CD4-positive, alpha-beta T cell treated with Interleukin-21 for 1 hour (primary cell): ENCODE results near the gene TNS4.

Experiments
- DNase-seq: peaks from one replicate; pipeline ENCODE4 v3.0.0-alpha.2; 2020

The TNS4 gene

DNA sequence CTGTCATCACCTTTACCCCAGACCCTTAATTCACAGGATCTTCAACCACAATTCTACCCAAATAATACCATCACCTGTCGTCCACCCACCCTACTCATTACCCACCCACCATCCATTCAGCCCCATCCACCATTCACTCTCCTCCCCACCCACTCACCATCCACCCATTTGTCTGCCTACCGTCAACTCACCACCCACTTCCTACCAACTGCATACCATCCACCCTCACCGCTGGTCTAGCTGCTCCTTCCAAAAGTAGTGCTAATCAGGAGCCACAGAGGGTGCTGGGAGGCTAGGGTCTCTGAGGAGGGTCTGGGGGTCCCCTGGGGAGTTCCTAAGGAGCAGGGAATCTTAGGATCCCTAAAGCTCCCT lies 70.2 kb downstream of the TNS4 start:
- DNase-seq: no peak

DNA sequence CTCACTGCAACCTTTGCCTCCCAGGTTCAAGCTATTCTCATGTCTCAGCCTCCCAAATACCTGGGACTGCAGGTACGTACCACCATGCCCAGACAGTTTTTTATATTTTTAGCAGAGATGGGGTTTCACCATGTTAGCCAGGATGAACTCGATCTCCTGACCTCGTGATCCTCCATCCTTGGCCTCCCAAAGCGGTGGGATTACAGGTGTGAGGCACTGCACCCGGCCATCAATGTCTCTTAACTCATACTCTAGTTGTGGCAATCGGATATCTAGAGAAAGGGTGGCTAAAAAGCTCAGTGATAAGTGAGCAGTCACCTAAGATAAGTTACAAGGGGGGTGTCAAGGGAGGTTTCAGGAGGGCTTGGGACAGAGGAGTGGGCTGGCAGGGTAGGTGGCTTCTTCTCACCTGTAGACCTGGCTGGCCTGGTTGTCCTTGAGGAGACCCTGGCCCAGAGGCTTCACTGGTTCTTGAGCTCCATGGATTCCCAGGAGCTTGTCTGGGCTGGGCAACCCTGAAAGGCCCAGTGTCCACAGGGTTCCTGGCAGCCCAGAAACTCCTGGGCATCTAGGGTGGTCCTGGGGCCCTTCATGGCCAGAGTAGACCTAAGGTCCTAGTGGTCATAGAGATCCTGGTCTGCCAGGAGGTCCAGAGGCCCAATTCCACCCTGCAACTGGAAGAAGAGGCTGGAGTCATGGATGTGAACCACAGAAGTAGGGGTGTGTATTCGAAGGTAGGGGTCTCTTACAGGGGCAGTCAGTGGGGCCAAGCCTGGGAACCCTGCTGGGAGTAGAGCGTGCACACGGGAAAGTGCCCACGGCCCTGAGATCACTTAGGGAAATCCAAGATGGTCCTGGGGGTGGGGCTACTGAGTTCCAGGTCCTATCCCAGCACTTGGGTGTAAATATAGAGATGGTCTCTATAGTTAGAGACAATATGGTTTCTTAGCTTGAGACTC lies 70.9 kb downstream of the TNS4 start:
- no peak for DNase-seq

DNA sequence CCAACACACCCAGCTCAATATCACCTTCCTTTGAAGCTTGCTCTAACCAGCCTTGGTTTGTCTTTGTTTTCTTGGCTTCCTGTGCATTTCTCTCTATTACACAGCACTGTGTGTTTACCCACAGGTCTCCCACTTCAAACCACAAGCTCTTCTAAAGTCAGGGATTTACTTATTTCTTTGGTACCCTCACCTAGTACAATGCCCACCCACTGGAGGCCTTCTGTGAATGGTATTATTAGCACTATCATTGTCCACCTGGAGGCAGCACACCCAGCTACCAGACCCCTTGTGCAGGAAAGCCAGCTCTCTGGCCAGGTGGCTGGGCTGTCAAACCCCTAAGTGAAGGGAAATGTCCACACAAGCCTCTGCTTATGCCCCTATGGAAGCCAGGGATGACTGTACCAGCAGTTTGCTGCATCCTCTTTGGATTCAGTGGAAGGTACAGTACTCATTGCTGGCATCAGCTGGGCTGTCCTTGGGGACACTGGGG lies 74.4 kb downstream of the TNS4 start:
- peak; percentile 22 for DNase-seq
